ENCODE data around the gene PLOD3. TPM values are rescaled to one million over a fixed set of nuclear protein-coding genes. Genes with fewer than 3 reads are reported as not detected.
"Not testable (repeated sequence)": the region's sequence is repeated elsewhere in the genome, so short reads cannot be mapped to it uniquely, and the experiment has no call there.

Gene PLOD3
- total and polyA plus RNA-seq, 8 donors: 27.2 to 55.7 (median 38.0) TPM

- H3K9me3 ChIP-seq: no peaks in the 10 kb centered on the region
- peaks cover 0 to under 1% (median 0%) of the 10 kb centered on the region in 4 donors for H3K27me3 ChIP-seq
- FAIRE-seq (no peak), DNase-seq (no peak), ATAC-seq (no peak)
- no peak for TF ChIP-seq CTCF (IDR thresholded peaks at IDR 0.05)
- peaks cover 3 to 13% (median 3%) of the 10 kb centered on the region in 3 donors for H3K36me3 ChIP-seq
- WGBS, 2 donors: 87 to 88% methylated on average over 19 of the region's 19 CpGs
- H3K27ac ChIP-seq: no peak overlapping the region
- H3K4me1 ChIP-seq: peaks cover 0 to 3% (median 0%) of the 10 kb centered on the region in 3 donors
- no peak overlapping the region for H3K4me3 ChIP-seq
- intact Hi-C loops (cut with DNase I): no loop called here
Observed at GRCh38 chr7:101206665-101207042, 10.7 kb downstream of the PLOD3 start.

- DNase-seq (no peak), ATAC-seq (no peak), FAIRE-seq (no peak)
- Histone ChIP-seq H3K9me3 (no peaks in the 10 kb centered on the region), H3K36me3 (peaks cover 0 to 7% (median 3%) of the 10 kb centered on the region in 3 donors), H3K4me3 (no peak overlapping the region), H3K27me3 (peaks cover 0 to 2% (median 0%) of the 10 kb centered on the region in 4 donors), H3K4me1 (peaks cover 0 to 3% (median 0%) of the 10 kb centered on the region in 3 donors), H3K27ac (no peak overlapping the region)
- intact Hi-C loops (cut with DNase I): no loop called here
- WGBS, 2 donors: 87 to 89% methylated on average over 32 of the region's 32 CpGs
- TF ChIP-seq CTCF (IDR thresholded peaks at IDR 0.05): no peak
Observed at GRCh38 chr7:101205901-101206664, 11.3 kb downstream of the PLOD3 start.

GRCh38 chr7:101203740-101204738 is 13.3 kb downstream of the PLOD3 start:
- H3K36me3 ChIP-seq; H3K9me3 ChIP-seq; H3K27ac ChIP-seq; H3K4me1 ChIP-seq; FAIRE-seq; ATAC-seq; H3K27me3 ChIP-seq; H3K4me3 ChIP-seq; DNase-seq; intact Hi-C loops (cut with DNase I): not testable (repeated sequence)
- 61 to 68% methylated on average over 22 of the region's 22 CpGs for WGBS, 2 donors

GRCh38 chr7:101202603-101202918 is 14.8 kb downstream of the PLOD3 start:
- 81 to 83% methylated on average over 5 of the region's 5 CpGs for WGBS, 2 donors

More at GRCh38 chr7:101202603-101202918, 14.8 kb downstream of the PLOD3 start:
- no peak overlapping the region for H3K4me3 ChIP-seq
- no peak for ATAC-seq
- peaks cover 0 to 3% (median 0%) of the 10 kb centered on the region in 3 donors for H3K4me1 ChIP-seq
- intact Hi-C loops (cut with DNase I): no loop called here
- no peaks in the 10 kb centered on the region for H3K36me3 ChIP-seq
- H3K9me3 ChIP-seq: no peaks in the 10 kb centered on the region
- no peak for FAIRE-seq
- no peak overlapping the region for H3K27ac ChIP-seq
- no peak for TF ChIP-seq CTCF (IDR thresholded peaks at IDR 0.05)
- peaks cover 0 to 2% (median 0%) of the 10 kb centered on the region in 4 donors for H3K27me3 ChIP-seq
- no peak for DNase-seq
